ENCODE data around the gene CPM. TPM values are rescaled to one million over a fixed set of nuclear protein-coding genes. Genes with fewer than 3 reads are reported as not detected.

The CPM gene
- total and polyA plus RNA-seq, 7 experiments from 2014 or later: 0.06 to 5.9 (median 1.8) TPM

GRCh38 chr12:68831751-68832503 lies 101.0 kb downstream of the CPM start:
- no peaks in the 10 kb centered on the region for H3K9me3 Mint-ChIP-seq
- Histone ChIP-seq H3K27ac (ENCODE audit: low read depth, low read length) (no peak overlapping the region), H3K4me3 (ENCODE audit: low read length) (no peak overlapping the region), H3K36me3 (ENCODE audit: control insufficient read depth in 2 of 3, insufficient read depth in 3 of 3, low read length in 3 of 3) (peaks cover 17 to 44% (median 23%) of the 10 kb centered on the region in 3 experiments), H3K4me1 (ENCODE audit: control insufficient read depth in 2 of 2, insufficient read depth in 2 of 2, low read length in 2 of 2) (no peaks in the 10 kb centered on the region), H3K9me3 (ENCODE audit: control insufficient read depth in 2 of 3, low read length in 3 of 3) (no peaks in the 10 kb centered on the region), H3K27me3 (ENCODE audit: control insufficient read depth in 2 of 2, insufficient read depth in 2 of 2, low read length in 2 of 2) (no peaks in the 10 kb centered on the region)
- no peak overlapping the region for H3K4me3 Mint-ChIP-seq
- intact Hi-C loops (cut with micrococcal nuclease): loop anchor here (2.0 to 10.0 kb wide), 3 partner anchors 413 to 733 kb away; no protein-coding TSS in a partner anchor
- DNase-seq (no peak), ATAC-seq (no peak)
- H3K36me3 Mint-ChIP-seq: peaks cover 0 to 37% (median 25%) of the 10 kb centered on the region in 5 donors
- ChIA-PET CTCF (interaction anchor here (1.3 kb wide), 1 partner anchor 12 kb away, joined by 7 read pairs; no protein-coding TSS in a partner anchor), POLR2A (interaction anchor here (1.0 kb wide), 1 partner anchor 24 kb away, joined by 3 read pairs; the partner anchor contains the start of gene MDM2)
- peak overlapping the region in 1 of 9 donors; percentile 25 for H3K27ac Mint-ChIP-seq
- H3K4me1 Mint-ChIP-seq: peaks cover 8 to 25% (median 20%) of the 10 kb centered on the region in 7 donors
- no peaks in the 10 kb centered on the region for H3K27me3 Mint-ChIP-seq

GRCh38 chr12:68831272-68831671 lies 101.7 kb downstream of the CPM start:
- no peak for ATAC-seq
- no peaks in the 10 kb centered on the region for H3K4me1 ChIP-seq (ENCODE audit: control insufficient read depth in 2 of 2, insufficient read depth in 2 of 2, low read length in 2 of 2)
- no peaks in the 10 kb centered on the region for H3K9me3 Mint-ChIP-seq
- intact Hi-C loops (cut with micrococcal nuclease): loop anchor here (2.0 to 10.0 kb wide), 3 partner anchors 414 to 734 kb away; no protein-coding TSS in a partner anchor
- peak overlapping the region in 1 of 9 donors; percentile 62 for H3K27ac Mint-ChIP-seq
- ChIA-PET CTCF (interaction anchor here (1.3 to 1.6 kb wide), 2 partner anchors 11 to 24 kb away, joined by 4 to 7 read pairs; partner anchors contain the start of gene MDM2), POLR2A (interaction anchor here (1.0 kb wide), 1 partner anchor 10 kb away, joined by 3 read pairs; no protein-coding TSS in a partner anchor)
- H3K27me3 ChIP-seq (ENCODE audit: control insufficient read depth in 2 of 2, insufficient read depth in 2 of 2, low read length in 2 of 2): no peaks in the 10 kb centered on the region
- no peak overlapping the region for H3K27ac ChIP-seq (ENCODE audit: low read depth, low read length)
- H3K4me3 ChIP-seq (ENCODE audit: low read length): no peak overlapping the region
- DNase-seq: no peak
- peaks cover 0 to 33% (median 25%) of the 10 kb centered on the region in 5 donors for H3K36me3 Mint-ChIP-seq
- H3K4me1 Mint-ChIP-seq: peaks cover 8 to 25% (median 20%) of the 10 kb centered on the region in 7 donors
- no peaks in the 10 kb centered on the region for H3K27me3 Mint-ChIP-seq
- H3K36me3 ChIP-seq (ENCODE audit: control insufficient read depth in 2 of 3, insufficient read depth in 3 of 3, low read length in 3 of 3): peaks cover 17 to 44% (median 23%) of the 10 kb centered on the region in 3 experiments
- no peak overlapping the region for H3K4me3 Mint-ChIP-seq
- H3K9me3 ChIP-seq (ENCODE audit: control insufficient read depth in 2 of 3, low read length in 3 of 3): no peaks in the 10 kb centered on the region

GRCh38 chr12:68828672-68829068 lies 104.3 kb downstream of the CPM start:
- Histone ChIP-seq H3K4me1 (ENCODE audit: control insufficient read depth in 2 of 2, insufficient read depth in 2 of 2, low read length in 2 of 2) (no peaks in the 10 kb centered on the region), H3K36me3 (ENCODE audit: control insufficient read depth in 2 of 3, insufficient read depth in 3 of 3, low read length in 3 of 3) (peaks cover 22 to 59% (median 26%) of the 10 kb centered on the region in 3 experiments), H3K4me3 (ENCODE audit: low read length) (no peak overlapping the region), H3K27ac (ENCODE audit: low read depth, low read length) (no peak overlapping the region), H3K27me3 (ENCODE audit: control insufficient read depth in 2 of 2, insufficient read depth in 2 of 2, low read length in 2 of 2) (no peaks in the 10 kb centered on the region), H3K9me3 (ENCODE audit: control insufficient read depth in 2 of 3, low read length in 3 of 3) (no peaks in the 10 kb centered on the region)
- ATAC-seq (no peak), DNase-seq (no peak)
- peaks cover 6 to 23% (median 10%) of the 10 kb centered on the region in 7 donors for H3K4me1 Mint-ChIP-seq
- ChIA-PET POLR2A (no interaction called here), CTCF (no interaction called here)
- no peaks in the 10 kb centered on the region for H3K27me3 Mint-ChIP-seq
- peaks cover 5 to 40% (median 28%) of the 10 kb centered on the region in 5 donors for H3K36me3 Mint-ChIP-seq
- H3K27ac Mint-ChIP-seq: no peak overlapping the region
- no peak overlapping the region for H3K4me3 Mint-ChIP-seq
- intact Hi-C loops (cut with micrococcal nuclease): no loop called here
- no peaks in the 10 kb centered on the region for H3K9me3 Mint-ChIP-seq

- DNase-seq: no peak
- Histone ChIP-seq H3K4me1 (ENCODE audit: control insufficient read depth in 2 of 2, insufficient read depth in 2 of 2, low read length in 2 of 2) (no peaks in the 10 kb centered on the region), H3K27ac (ENCODE audit: low read depth, low read length) (no peak overlapping the region), H3K4me3 (ENCODE audit: low read length) (no peak overlapping the region), H3K27me3 (ENCODE audit: control insufficient read depth in 2 of 2, insufficient read depth in 2 of 2, low read length in 2 of 2) (no peaks in the 10 kb centered on the region), H3K9me3 (ENCODE audit: control insufficient read depth in 2 of 3, low read length in 3 of 3) (no peaks in the 10 kb centered on the region), H3K36me3 (ENCODE audit: control insufficient read depth in 2 of 3, insufficient read depth in 3 of 3, low read length in 3 of 3) (peaks cover 19 to 65% (median 26%) of the 10 kb centered on the region in 3 experiments)
- POLR2A ChIA-PET: no interaction called here
- Mint-ChIP-seq H3K27me3 (no peaks in the 10 kb centered on the region), H3K4me1 (peaks cover 6 to 28% (median 10%) of the 10 kb centered on the region in 7 donors), H3K9me3 (no peaks in the 10 kb centered on the region), H3K36me3 (peaks cover 5 to 43% (median 32%) of the 10 kb centered on the region in 5 donors), H3K4me3 (no peak overlapping the region), H3K27ac (peak overlapping the region in 3 of 9 donors; percentile 2 to 62 (median 26))
- intact Hi-C loops (cut with micrococcal nuclease): no loop called here
- CTCF ChIA-PET: interaction anchor here (1.1 kb wide), 1 partner anchor 21 kb away, joined by 4 read pairs; the partner anchor contains the start of gene MDM2
- ATAC-seq: no peak
Observed at GRCh38 chr12:68827895-68828671, 104.9 kb downstream of the CPM start.

GRCh38 chr12:68825569-68826217 lies 107.3 kb downstream of the CPM start:
- H3K27me3 ChIP-seq (ENCODE audit: control insufficient read depth in 2 of 2, insufficient read depth in 2 of 2, low read length in 2 of 2): no peaks in the 10 kb centered on the region
- peaks cover 8 to 40% (median 15%) of the 10 kb centered on the region in 7 donors for H3K4me1 Mint-ChIP-seq
- no peaks in the 10 kb centered on the region for H3K27me3 Mint-ChIP-seq
- no peaks in the 10 kb centered on the region for H3K4me1 ChIP-seq (ENCODE audit: control insufficient read depth in 2 of 2, insufficient read depth in 2 of 2, low read length in 2 of 2)
- POLR2A ChIA-PET: interaction anchor here (1.8 kb wide), 1 partner anchor 18 kb away, joined by 6 read pairs; the partner anchor contains the start of gene MDM2
- peak overlapping the region in 1 of 10 donors; percentile 40 for H3K4me3 Mint-ChIP-seq
- H3K36me3 Mint-ChIP-seq: peaks cover 5 to 43% (median 31%) of the 10 kb centered on the region in 5 donors
- H3K27ac ChIP-seq (ENCODE audit: low read depth, low read length): no peak overlapping the region
- no peak for ATAC-seq
- H3K9me3 ChIP-seq (ENCODE audit: control insufficient read depth in 2 of 3, low read length in 3 of 3): no peaks in the 10 kb centered on the region
- H3K9me3 Mint-ChIP-seq: no peaks in the 10 kb centered on the region
- intact Hi-C loops (cut with micrococcal nuclease): no loop called here
- peaks cover 15 to 69% (median 19%) of the 10 kb centered on the region in 3 experiments for H3K36me3 ChIP-seq (ENCODE audit: control insufficient read depth in 2 of 3, insufficient read depth in 3 of 3, low read length in 3 of 3)
- DNase-seq: no peak
- no peak overlapping the region for H3K4me3 ChIP-seq (ENCODE audit: low read length)
- H3K27ac Mint-ChIP-seq: peak overlapping the region in 8 of 9 donors; percentile 2 to 83 (median 35)
- CTCF ChIA-PET: no interaction called here
